Natural killer cell (primary cell): ENCODE measurements around the gene SORT1. TPM values are rescaled to one million over a fixed set of nuclear protein-coding genes. Genes with fewer than 3 reads are reported as not detected.

ENCODE experiments used
- ATAC-seq, 3 donors: fragments of 150-1000 bp in 2 of 3; fragments of 200-7000 bp in 1 of 3; cut with Tn5 transposase; 1 replicate in 1 of 3; 2 replicates in 2 of 3; pipeline ENCODE4 v1.10.0; 2021; ENCODE audit warnings: mild to moderate bottlenecking in 2 of 3, moderate library complexity in 2 of 3
- DNase-seq, 2 donors: peaks; one replicate each; pipeline versions ENCODE4 v3.0.0 to v3.0.0-alpha.2; 2013 to 2021; ENCODE audit warnings: mixed read lengths in 1 of 2
- H3K27ac ChIP-seq: one replicate; pipeline ENCODE4 v1.5.1; 2013; ENCODE audit warnings: mild to moderate bottlenecking, low read length
- H3K27me3 ChIP-seq: one replicate; pipeline ENCODE4 v1.6.1; 2013; ENCODE audit warnings: low read length; ENCODE audit not compliant: control insufficient read depth, insufficient read depth
- H3K36me3 ChIP-seq: one replicate; pipeline ENCODE4 v1.6.1; 2013; ENCODE audit warnings: low read length; ENCODE audit not compliant: control insufficient read depth, insufficient read depth
- H3K4me1 ChIP-seq: one replicate; pipeline ENCODE4 v1.6.1; 2013; ENCODE audit warnings: low read length; ENCODE audit not compliant: control insufficient read depth, insufficient read depth
- H3K4me3 ChIP-seq: one replicate; pipeline ENCODE4 v1.5.1; 2013; ENCODE audit warnings: low read length
- H3K9me3 ChIP-seq: one replicate; pipeline ENCODE4 v1.6.1; 2013; ENCODE audit warnings: low read length; ENCODE audit not compliant: control insufficient read depth, insufficient read depth
- H3K27ac Mint-ChIP-seq, 2 donors: one replicate each; pipeline ENCODE4 v1.8.0; 2022; ENCODE audit warnings: mild to moderate bottlenecking in 2 of 2, mixed read lengths in 2 of 2, moderate library complexity in 1 of 2
- H3K27me3 Mint-ChIP-seq, 2 donors: one replicate each; pipeline ENCODE4 v1.8.0; 2022; ENCODE audit warnings: low read depth in 2 of 2, mixed read lengths in 2 of 2
- H3K36me3 Mint-ChIP-seq: one replicate; pipeline ENCODE4 v1.8.0; 2022; ENCODE audit warnings: mixed read lengths
- H3K4me1 Mint-ChIP-seq, 2 donors: one replicate each; pipeline ENCODE4 v1.8.0; 2022; ENCODE audit warnings: mixed read lengths in 2 of 2
- H3K4me3 Mint-ChIP-seq: one replicate; pipeline ENCODE4 v1.8.0; 2022; ENCODE audit warnings: mild to moderate bottlenecking, moderate library complexity, mixed read lengths
- H3K9me3 Mint-ChIP-seq, 2 donors: one replicate each; pipeline ENCODE4 v1.8.0; 2022; ENCODE audit warnings: mixed read lengths in 2 of 2
- CTCF ChIP-seq: fragments of 200-600 bp; IDR thresholded peaks from one replicate; pipeline ENCODE4 v1.8.0; 2022; ENCODE audit warnings: antibody characterized with exemption
- WGBS: methylation state at CpG from one replicate; pipeline ENCODE4 v1.1.7; 2013; ENCODE audit warnings: missing lambda C conversion rate; ENCODE audit not compliant: insufficient coverage; 5-methylcytosine and 5-hydroxymethylcytosine counted together
- intact Hi-C: fragments of 100-400 bp; cut with micrococcal nuclease; formaldehyde crosslinking; loops from one replicate; pipeline ENCODE4 v1.14.2; 2022
- total RNA-seq, 4 donors: library from RNA; stranded (reverse); fragments of 120-200 nt in 1 of 4; gene quantifications; one replicate each; pipeline versions ENCODE4 v1.2.3 to v1.2.4, GENCODE V29; 2013 to 2022

SORT1 gene
- total RNA-seq, 3 donors from 2014 or later (not counting 1 experiment from before 2014, with no cell fraction given), result 2.7 to 7.1 (median 3.7) TPM

GRCh38 chr1:109271458-109271857 is 126.3 kb downstream of the SORT1 start:
- Mint-ChIP-seq H3K27me3 (no peaks in the 10 kb centered on the region), H3K27ac (no peak overlapping the region), H3K4me3 (no peak overlapping the region), H3K4me1 (peaks cover 0 to 5% of the 10 kb centered on the region in 2 donors), H3K36me3 (no peaks in the 10 kb centered on the region), H3K9me3 (no peaks in the 10 kb centered on the region)
- no peak overlapping the region for H3K27ac ChIP-seq
- no peaks in the 10 kb centered on the region for H3K4me1 ChIP-seq
- TF ChIP-seq CTCF, result no peak
- 87% methylated on average over 5 of the region's 6 CpGs for WGBS
- no peaks in the 10 kb centered on the region for H3K27me3 ChIP-seq
- DNase-seq (no peak), ATAC-seq (no peak)
- H3K9me3 ChIP-seq, result no peaks in the 10 kb centered on the region
- intact Hi-C loops, result no loop called here
- H3K36me3 ChIP-seq, result no peaks in the 10 kb centered on the region
- H3K4me3 ChIP-seq, result no peak overlapping the region

GRCh38 chr1:109270623-109271317 is 126.9 kb downstream of the SORT1 start:
- Histone ChIP-seq H3K27ac (no peak overlapping the region), H3K36me3 (no peaks in the 10 kb centered on the region), H3K4me1 (no peaks in the 10 kb centered on the region), H3K27me3 (no peaks in the 10 kb centered on the region), H3K9me3 (no peaks in the 10 kb centered on the region), H3K4me3 (no peak overlapping the region)
- Mint-ChIP-seq H3K27ac (peak overlapping the region in 1 of 2 donors; percentile 45), H3K36me3 (no peaks in the 10 kb centered on the region), H3K4me1 (peaks cover 0 to 5% of the 10 kb centered on the region in 2 donors), H3K4me3 (peak overlapping the region; percentile 21), H3K27me3 (no peaks in the 10 kb centered on the region), H3K9me3 (no peaks in the 10 kb centered on the region)
- ATAC-seq (no peak), DNase-seq (no peak)
- intact Hi-C loops, result no loop called here
- no peak for TF ChIP-seq CTCF
- WGBS, result 95% methylated on average over 20 of the region's 20 CpGs

GRCh38 chr1:109269981-109270622 is 127.6 kb downstream of the SORT1 start:
- H3K27me3 Mint-ChIP-seq, result no peaks in the 10 kb centered on the region
- H3K36me3 ChIP-seq, result no peaks in the 10 kb centered on the region
- H3K36me3 Mint-ChIP-seq, result no peaks in the 10 kb centered on the region
- no peak overlapping the region for H3K4me3 Mint-ChIP-seq
- H3K4me3 ChIP-seq, result no peak overlapping the region
- DNase-seq, result no peak
- peaks cover 0 to 5% of the 10 kb centered on the region in 2 donors for H3K4me1 Mint-ChIP-seq
- peak overlapping the region in 1 of 2 donors; percentile 61 for H3K27ac Mint-ChIP-seq
- intact Hi-C loops, result no loop called here
- TF ChIP-seq CTCF, result no peak
- ATAC-seq, result no peak
- H3K27me3 ChIP-seq, result no peaks in the 10 kb centered on the region
- H3K9me3 ChIP-seq, result no peaks in the 10 kb centered on the region
- 87% methylated on average over 17 of the region's 17 CpGs for WGBS
- no peak overlapping the region for H3K27ac ChIP-seq
- no peaks in the 10 kb centered on the region for H3K4me1 ChIP-seq
- no peaks in the 10 kb centered on the region for H3K9me3 Mint-ChIP-seq
